HG03045 (cell line): ENCODE results near the gene ACP3.

ENCODE experiments used
- ATAC-seq: cut with Tn5 transposase; IDR thresholded peaks from one replicate; pipeline ENCODE4 v1.9.1; 2021; ENCODE audit warnings: mild to moderate bottlenecking, moderate library complexity; ENCODE audit not compliant: unreplicated experiment

Gene ACP3

GRCh38 chr3:132405609-132406299 lies 88.5 kb downstream of the ACP3 start:
- no peak for ATAC-seq

GRCh38 chr3:132406587-132406986 lies 89.4 kb downstream of the ACP3 start:
- no peak for ATAC-seq

DNA sequence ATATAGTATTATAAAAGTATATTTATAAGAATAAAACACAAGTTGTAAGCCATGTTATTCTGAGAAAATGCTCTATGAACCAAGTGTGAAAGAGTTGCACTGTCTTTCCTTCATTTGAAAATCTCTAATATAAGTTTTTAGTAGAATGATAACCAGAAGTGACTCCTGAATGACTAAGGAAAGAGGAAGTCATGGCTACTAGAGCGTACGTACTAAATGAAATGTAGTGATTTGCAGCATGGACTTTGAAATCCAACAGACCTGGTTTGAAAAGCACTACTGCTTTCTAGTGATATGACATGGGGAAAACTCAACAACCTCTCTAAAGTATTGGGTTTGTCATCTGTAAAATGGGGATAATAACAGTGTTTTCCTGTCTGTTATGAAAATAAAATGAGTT lies 89.8 kb downstream of the ACP3 start:
- ATAC-seq: no peak
